NOMO-1 (cell line): ENCODE measurements around the gene GPR84.
"Not testable (repeated sequence)": the region's sequence is repeated elsewhere in the genome, so short reads cannot be mapped to it uniquely, and the experiment has no call there.

Source experiments
- DNase-seq, 2 experiments: peaks; one replicate each; lab custom pipeline; 2025; ENCODE audit not compliant: unreplicated experiment in 2 of 2; lab: John Stamatoyannopoulos, UW

Gene GPR84

GRCh38 chr12:54330442-54330841 is 33.8 kb downstream of the GPR84 start:
- DNase-seq = no peak

GRCh38 chr12:54329759-54330158 is 34.5 kb downstream of the GPR84 start:
- DNase-seq = no peak

GRCh38 chr12:54328595-54329337 is 35.5 kb downstream of the GPR84 start:
- no peak for DNase-seq

GRCh38 chr12:54325442-54326109 is 38.7 kb downstream of the GPR84 start:
- not testable (repeated sequence) for DNase-seq

- peak; percentile 100 for DNase-seq
These were observed 39.5 kb downstream of the GPR84 start, which contains the start of gene COPZ1 for GRCh38 chr12:54324617-54325441. TSS of gene COPZ1 (plus strand) at chr12:54325131. CDS start at chr12:54325164, 33 bp downstream.

GRCh38 chr12:54321363-54321762 is 42.9 kb downstream of the GPR84 start:
- no peak for DNase-seq
